NCI-H82 (cell line): ENCODE results near the gene SRF.
"Not testable (repeated sequence)": the region's sequence is repeated elsewhere in the genome, so short reads cannot be mapped to it uniquely, and the experiment has no call there.

Source experiments
- DNase-seq: peaks from one replicate; lab custom pipeline; 2025; lab: John Stamatoyannopoulos, UW

SRF gene

DNA sequence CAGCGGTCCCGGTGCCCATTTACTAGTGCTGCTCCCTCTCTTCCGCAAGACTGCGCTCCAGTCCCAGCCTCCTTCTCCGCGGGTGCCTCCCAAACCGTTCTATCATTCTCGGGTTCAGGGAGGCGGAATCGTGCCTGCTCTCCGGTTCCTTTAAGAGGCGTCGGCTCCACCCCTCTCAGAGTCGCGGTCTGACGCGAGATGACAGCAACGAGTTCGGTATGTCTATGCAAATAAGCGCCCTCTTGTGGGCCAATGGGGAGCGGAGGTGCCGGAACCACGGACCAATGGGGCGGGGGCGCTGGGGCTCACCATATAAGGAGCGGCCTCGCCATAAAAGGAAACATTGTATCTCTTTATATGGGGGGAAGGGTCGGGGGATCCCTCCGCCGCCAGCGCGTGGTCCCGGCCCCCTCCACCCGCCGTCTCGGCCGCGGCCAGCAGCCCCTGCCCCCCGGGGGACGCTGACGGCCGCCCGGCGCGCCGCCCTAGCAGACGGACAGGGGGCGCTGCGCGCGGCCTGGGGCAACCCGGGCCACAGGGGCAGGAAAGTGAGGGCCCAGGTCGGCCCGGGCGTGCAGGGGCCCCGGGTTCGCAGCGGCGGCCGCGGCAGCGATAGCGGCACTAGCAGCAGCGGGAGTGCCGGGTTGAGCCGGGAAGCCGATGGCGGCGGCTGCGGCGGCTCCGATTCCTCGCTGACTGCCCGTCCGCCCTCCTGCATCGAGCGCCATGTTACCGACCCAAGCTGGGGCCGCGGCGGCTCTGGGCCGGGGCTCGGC, at the start of gene SRF:
Gene SRF (plus strand): TSS at position 339 of the 776 bp plus-strand sequence. CDS start 388 bp downstream, at position 727.
- peak; percentile 100 for DNase-seq

DNA sequence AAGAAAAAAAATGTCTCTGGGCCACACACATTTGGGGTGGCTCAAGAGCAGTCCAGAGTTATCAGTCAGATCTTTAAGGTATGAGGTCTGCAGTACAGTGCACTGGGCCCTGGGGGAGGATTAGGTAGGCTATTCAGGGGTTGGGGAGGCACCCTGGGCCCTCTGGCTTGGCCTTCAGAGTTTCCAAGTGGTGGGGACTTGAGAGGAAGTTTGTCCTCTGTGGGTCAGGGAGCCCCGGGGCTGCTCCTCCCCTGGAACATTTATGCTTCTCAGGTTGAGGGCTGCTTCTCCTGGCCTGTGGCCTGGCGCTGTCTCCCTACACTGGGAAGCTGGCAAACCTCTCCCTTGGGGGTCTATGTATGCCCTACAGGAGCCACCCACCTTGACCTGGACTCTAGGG, 48.9 kb upstream of the SRF start:
- DNase-seq = no peak

DNA sequence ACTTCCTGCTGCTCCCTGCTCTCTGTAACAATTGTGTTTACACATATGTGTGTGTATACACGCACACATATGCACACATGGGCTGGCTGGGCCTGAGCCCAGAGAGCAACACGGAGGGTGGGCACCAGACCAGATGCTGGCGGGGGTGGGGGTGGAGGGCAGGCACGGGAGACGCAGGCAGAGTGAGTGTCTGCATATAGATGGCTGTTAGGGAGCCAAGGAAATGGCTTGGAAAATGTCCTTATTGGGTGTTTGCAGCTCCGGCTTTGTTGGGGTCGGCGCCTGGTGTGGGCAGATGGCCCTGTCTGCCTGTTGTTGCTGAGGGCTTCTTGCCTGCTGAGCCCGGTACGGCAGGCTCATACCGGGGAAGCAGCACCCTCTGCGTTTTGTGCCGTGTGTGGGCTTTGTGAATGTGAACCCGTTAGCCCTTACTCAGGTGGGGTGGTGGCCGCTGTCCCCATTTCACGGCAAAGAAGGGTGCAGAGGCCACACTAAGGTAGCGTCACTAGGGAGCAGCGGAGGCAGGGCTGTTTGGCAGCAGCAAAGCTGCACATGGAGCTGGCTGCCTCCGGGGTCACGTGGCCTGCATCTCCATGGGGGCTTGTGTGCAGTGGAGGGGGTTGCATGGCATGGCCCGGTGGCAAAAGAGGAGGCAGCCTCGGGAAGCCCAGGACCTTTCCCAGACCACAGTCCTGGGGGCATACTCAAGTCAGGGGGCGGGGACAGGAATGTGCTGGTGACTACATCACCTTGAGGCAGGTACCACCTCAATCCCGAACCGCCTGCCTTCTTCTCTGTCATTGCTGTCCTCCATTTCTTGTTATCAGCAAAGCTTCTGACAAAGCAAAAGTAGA, 47.4 kb upstream of the SRF start:
- DNase-seq = peak; percentile 73

DNA sequence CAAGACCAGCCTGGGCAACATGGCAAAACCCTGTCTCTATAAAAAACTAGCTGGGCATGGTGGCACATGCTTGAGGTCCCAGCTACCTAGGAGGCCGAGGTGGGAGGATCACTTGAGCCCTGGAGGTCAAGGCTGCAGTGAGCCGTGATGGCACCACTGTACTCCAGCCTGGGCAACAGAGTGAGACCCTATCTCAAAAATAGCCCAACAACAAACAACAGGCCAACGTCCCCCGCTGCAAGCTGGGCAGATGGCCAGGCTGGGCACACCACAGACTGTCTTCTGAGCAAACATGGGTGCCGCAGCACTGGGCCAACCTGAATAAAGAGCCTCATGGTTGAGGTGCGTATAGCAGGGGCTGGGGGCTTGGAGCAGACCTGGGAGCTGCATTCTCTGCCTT, 46.6 kb upstream of the SRF start:
- no peak for DNase-seq

DNA sequence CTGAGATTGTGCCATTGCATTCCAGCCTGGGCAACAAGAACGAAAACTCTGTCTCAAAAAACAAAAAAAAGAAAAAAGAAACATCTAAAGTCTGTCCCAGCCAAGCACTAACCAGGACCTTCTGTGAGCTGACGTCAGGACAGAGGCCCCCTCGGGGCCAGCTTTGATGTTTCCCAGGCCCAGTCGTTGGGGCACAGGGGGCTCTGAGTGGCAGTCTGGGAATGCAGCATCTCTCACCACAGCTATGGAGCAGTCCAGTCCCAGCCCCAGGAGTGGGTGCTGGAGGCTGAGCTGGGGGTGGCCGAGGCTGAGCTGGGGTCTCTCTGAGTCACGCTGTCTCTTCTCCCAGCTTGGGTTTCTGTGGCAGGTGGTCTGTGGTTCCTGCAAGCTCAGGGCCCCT, 46.0 kb upstream of the SRF start:
- DNase-seq = no peak

DNA sequence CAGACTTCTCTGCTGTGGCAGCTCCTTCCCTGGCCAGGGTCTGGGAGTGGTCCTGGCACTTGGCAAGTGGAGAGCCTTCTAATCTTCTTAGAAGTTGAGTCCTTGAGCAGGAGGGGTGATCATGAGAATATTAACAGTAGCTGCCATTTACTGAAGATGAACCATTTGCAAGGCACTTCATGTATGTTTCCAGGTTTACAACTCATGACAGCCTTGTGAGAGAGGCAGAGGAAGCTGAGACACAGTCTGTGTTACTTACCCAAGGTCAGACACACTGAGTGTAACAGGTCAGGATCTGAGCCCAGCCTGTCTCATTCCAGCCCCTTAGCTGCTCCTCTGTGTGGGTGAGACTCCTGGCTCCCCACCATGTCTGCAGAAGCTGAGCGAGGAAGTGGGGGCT, 45.5 kb upstream of the SRF start:
- peak; percentile 23 for DNase-seq

DNA sequence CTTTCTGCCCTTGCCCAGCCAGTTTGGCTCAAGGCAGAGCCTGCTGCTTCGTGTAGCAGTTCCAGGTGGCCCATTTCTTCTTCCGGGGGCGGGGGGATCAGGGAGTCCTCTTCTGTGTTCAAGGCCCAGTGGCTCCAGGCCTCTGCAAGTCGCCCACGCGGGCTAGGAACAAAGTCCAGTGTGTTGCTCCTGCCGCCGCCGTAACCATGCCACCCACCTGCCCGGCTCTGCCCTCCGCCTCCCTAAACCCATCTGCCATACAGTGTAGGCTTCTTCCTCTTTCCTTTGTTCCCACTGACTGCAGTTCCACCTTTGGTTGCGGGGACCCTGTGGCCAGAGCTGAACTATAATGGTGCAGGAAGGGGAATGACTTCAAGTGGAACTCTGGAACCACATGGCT, 43.9 kb upstream of the SRF start:
- no peak for DNase-seq

DNA sequence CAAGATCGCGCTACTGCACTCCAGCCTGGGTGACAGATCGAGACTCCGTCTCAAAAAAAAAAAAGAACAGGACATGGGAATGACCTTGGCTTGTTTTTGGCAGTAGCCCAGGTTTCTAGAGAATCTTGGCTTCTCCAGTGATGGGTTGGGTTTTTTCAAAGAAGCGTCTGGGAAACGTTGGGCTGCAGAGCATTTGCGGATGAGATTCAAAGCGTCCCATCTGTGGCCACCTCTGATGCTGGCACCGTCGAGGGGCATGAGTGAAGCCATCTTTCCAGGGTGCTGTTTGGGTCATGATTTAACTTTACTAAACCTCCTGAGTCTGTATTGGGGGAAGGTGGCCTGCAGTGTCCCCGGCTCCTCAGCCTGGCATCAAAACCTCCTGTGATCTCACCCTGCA, 43.2 kb upstream of the SRF start:
- DNase-seq = no peak

DNA sequence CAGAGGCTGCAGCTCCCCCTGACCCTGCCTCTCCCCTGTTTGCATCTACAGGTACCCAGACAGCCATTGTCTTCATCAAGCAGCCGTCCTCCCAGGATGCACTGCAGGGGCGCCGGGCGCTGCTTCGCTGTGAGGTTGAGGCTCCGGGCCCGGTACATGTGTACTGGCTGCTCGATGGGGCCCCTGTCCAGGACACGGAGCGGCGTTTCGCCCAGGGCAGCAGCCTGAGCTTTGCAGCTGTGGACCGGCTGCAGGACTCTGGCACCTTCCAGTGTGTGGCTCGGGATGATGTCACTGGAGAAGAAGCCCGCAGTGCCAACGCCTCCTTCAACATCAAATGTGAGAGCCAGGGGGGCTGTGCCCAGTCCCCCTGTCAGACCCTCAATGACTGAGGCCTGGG, 42.1 kb upstream of the SRF start:
- no peak for DNase-seq

DNA sequence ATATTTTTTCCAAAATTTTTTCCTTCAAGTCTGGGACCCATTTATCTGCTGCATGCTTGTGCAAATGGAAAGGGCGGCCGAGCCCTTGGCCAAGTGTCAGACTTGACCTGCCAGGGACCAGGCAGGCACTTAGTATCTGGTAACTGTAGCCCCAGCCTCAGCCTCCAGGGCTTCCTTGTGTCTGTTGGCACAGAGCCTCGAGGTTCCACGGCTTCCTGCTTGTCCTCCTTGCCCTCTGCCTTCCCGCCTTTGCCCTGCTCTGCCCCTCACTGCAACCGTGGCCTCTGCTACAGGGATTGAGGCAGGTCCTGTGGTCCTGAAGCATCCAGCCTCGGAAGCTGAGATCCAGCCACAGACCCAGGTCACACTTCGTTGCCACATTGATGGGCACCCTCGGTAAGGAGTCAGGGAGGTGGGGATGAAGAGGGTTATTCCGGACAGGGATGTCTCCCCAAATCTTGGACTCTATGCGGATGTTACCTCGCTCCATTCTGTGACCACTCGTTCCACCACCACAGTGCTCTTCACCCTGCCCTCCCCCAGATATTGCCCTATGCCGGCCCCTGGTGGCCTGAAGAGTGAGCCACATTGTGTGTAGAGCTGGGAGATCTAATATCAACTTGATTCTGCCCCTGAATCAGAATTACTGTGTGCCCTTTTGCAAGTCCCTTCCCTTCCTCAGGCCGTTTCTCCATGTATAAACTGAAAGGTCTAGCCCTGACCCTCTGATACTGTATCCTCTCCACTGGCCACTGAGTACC, 41.5 kb upstream of the SRF start:
- DNase-seq = peak; percentile 46

DNA sequence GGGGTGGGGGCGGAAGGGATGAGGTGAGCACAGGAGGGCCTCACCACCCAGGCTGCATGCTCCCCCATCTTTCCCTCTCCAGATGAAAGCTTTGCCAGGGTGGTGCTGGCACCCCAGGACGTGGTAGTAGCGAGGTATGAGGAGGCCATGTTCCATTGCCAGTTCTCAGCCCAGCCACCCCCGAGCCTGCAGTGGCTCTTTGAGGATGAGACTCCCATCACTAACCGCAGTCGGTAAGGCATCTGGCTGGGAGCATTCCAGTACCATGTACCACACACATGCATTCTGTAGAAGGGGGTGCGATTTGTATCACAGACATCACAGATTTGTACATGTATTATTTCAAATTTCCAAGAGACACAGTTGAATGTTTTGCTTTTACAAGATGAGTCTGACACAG, 40.6 kb upstream of the SRF start:
- no peak for DNase-seq

DNA sequence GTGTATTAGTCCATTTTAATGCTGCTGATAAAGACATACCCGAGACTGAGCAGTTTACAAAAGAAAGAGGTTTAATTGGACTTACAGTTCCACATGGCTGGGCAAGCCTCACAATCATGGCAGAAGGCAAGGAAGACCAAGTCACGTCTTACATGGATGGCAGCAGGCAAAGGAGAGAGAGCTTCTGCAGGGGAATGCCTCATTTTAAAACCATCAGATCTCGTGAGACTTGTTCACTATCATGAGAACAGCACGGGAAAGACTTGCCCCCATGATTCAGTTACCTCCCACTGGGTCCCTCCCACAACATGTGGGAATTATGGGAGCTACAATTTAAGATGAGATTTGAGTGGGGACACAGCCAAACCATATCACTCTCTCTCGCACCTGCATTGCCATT, 39.7 kb upstream of the SRF start:
- DNase-seq = not testable (repeated sequence)

DNA sequence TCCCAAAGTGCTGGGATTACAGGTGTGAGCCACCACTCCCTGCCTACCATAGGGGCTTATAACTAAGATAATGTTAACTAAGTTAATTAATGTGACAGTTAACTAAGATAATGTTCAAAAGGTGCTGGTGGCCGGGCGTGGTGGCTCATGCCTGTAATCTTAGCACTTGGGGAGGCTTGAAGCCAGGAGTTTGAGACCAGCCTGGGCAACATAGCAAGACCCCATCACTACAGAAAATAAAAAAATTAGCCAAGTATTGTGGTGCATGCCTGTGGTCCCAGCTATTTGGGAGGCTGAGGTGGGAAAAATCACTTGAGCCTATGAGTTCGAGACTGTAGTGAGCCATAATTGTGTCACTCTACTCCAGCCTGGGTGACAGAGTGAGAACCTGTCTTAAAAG, 32.8 kb upstream of the SRF start:
- no peak for DNase-seq

DNA sequence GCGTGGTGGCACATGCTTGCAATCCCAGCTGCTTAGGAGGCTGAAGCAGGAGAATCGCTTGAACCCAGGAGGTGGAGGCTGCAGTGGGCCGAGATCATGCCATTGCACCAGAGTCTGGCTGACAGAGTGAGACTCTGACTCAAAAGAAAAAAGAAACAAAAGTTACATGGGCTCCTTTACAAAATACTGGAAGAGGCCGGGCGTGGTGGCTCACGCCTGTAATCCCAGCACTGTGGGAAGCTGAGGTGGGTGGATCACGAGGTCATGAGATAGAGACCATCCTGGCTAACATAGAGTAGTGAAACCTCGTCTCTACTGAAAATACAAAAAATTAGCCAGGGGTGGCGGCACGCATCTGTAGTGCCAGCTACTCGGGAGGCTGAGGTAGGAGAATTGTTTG, 31.1 kb upstream of the SRF start:
- DNase-seq = not testable (repeated sequence)

DNA sequence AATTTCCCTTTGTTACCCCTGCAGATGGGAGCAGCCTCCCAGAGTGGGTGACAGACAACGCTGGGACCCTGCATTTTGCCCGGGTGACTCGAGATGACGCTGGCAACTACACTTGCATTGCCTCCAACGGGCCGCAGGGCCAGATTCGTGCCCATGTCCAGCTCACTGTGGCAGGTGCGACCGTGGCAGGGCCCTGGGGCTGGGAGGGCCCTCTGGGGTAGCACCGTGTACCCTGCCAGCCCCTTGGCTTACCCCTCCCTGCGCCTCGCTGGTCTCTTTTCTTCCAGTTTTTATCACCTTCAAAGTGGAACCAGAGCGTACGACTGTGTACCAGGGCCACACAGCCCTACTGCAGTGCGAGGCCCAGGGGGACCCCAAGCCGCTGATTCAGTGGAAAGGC, 29.4 kb upstream of the SRF start:
- no peak for DNase-seq

DNA sequence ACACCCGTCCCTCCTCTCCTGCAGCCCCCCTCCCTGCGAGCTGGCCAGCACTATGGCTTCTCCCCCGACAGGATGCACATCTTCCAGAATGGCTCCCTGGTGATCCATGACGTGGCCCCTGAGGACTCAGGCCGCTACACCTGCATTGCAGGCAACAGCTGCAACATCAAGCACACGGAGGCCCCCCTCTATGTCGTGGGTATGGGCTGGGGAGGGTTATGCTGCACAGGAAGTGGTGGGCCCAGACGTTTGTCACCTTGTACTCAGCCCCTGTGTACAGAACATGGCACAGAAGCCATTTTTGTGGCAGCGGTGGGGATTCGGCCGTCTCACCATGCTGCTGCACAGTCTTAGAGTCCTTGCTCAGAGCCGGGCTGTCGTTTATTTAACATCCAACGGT, 29.0 kb upstream of the SRF start:
- no peak for DNase-seq

DNA sequence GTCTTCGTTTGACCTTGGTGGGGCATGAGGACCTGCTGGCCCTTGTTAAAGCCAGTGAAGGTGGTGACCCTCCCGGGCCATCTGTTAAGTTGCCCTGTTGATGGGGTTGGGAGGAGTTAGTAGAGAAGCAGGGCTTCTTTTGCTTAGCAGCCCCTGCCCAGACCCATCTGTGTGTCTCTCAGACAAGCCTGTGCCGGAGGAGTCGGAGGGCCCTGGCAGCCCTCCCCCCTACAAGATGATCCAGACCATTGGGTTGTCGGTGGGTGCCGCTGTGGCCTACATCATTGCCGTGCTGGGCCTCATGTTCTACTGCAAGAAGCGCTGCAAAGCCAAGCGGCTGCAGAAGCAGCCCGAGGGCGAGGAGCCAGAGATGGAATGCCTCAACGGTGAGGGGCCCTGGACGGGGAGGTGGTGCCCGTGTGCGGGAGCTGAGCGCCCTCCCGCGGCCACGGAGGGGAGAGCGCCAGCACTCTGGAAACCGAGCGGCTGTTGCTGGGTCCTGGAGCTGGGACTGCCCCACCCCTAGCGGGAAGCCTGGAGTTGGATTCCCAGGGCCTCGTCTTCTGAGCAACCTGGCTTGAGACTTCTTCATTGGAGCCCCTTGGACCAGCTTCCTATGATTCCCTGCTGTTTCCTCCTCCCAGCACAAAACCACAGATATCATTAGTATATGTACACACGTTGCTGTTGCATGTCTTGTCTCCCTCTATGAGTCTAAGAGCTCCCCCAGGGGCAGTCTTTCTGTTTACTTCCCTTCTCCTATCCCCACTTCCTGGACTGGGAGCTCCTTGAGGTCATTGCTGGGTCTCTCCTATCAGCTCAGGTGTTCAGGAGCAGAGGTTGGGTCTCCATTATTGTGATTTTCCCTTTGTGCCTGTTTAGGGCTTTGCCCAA, 27.6 kb upstream of the SRF start:
- peak; percentile 93 for DNase-seq

DNA sequence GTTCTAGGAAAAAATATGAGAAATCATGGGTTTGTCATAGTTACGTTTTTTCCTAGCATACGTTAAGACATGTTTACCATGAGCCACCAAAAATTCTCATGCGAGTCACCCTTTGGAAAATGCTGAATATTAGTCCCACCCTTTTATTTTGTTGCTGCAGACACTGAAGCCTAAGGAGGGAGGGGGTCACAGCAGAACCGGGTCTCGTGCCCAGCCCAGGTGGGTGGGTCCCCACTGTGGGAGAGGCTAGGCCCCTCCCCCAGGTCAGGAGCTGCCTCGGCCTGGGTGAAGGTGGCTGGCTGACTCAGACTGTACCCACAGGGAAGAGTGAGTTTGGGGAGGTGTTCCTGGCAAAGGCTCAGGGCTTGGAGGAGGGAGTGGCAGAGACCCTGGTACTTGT, 26.2 kb upstream of the SRF start:
- no peak for DNase-seq

DNA sequence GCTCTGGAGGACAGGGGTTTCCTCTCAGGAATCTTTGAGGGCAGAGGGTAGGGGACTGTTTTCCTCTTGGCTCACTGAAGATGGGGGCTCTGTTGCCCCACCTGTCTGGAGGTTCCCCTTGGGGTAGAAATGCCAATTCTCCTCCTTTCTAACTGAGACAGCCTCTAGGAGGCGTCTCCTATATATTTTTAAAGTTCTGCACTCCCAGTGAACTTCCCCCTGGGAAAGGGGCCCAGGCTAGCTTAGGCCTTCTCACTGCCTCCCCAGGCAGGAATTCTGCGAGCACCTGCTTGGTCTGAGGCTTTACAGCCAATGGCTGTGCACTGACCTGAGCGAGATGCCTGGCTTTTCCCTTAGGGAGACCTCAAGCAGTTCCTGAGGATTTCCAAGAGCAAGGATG, 24.8 kb upstream of the SRF start:
- DNase-seq = no peak

DNA sequence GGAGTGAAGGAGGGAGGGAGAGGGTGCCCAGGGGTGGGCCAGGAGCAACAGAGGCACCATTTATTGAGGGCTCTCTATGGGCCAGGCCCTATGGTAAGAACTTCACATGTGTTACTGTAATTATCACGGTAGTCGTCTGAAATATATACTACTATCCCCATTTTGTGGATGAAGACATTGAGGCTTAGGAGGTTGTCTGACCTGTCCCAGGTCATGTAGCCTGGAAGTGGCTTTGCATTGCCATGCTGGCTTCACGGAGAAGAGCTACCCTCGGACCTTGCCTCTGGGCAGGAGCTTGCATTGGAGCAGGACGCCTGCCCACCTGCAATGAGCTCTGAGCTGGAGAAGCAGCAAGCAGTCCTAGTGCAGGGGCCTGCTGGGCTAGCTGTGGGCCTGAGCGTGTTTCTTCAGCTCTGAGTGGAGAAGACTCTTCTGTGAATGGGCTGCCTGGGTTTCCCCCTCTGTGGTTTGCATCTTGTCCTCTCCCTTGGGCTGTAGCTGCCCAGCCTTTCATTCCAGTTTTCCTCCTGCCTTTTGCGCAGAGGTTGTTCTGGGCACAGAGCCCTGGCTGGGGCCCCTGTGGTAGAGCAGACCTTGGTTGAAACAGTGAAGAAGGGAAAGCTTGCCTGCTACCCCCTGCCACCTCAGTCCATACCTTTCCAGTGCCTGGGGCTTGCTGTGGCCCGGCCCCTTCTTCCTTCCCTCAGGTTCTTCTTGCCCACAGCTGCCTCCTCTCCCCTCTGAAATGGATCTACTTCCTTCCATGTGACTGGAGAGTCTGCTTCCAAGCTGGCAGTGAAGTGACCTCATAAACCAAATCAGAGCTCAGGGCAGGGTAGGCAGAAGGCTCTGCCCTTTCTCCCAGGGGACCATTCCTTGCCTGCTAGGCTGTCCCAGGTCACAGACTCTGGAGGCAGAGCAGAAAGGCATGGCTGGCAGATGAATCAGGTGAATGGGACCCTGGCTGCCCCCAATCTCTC, 24.1 kb upstream of the SRF start:
- DNase-seq = peak; percentile 41
